SIG-M5 treated with dmso at 0.1 percent for 504 hours (cell line): ENCODE data around the gene CAMKK2.
A peak's percentile ranks its signal among the peaks of the same experiment; 100 is the strongest.
"Not testable (repeated sequence)": the region's sequence is repeated elsewhere in the genome, so short reads cannot be mapped to it uniquely, and the experiment has no call there.

Experiments
- DNase-seq: peaks from one replicate; lab custom pipeline; 2025; ENCODE audit not compliant: unreplicated experiment; lab: John Stamatoyannopoulos, UW

The CAMKK2 gene

DNA sequence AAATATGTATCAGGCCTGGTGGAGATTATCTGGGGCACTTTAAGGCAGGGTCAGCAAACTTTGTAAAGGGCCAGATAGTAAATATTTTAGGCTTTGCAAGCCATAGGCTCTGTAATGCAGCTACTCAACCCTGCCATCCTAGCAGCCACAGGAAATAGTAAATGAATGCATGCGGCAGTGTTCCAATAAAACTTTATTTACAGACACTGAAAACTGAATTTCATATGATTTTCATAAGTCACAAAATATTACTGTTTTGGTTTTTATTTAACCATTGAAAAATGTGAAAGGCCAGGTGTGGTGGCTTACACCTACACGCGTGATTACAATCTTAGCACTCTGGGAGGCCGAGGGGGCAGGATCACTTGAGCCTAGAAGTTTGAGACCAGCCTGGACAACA, 3.2 kb upstream of the CAMKK2 start:
- no peak for DNase-seq

DNA sequence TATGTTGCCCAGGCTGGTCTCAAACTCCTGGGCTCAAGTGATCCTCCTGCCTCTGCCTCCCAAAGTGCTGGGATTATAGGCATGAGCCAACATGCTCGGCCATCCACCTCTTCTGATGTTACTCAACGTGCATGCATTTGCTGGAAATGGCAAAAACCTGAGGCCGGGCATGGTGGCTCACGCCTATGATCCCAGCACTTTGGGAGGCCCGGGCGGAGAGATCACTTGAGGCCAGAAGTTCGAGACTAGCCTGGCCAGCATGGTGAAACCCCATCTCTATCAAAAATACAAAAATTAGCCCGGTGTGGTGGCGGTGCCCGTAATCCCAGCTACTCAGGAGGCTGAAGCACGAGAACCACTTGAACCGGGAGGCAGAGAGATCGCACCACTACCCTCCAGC, 1.9 kb upstream of the CAMKK2 start:
- DNase-seq = not testable (repeated sequence)

DNA sequence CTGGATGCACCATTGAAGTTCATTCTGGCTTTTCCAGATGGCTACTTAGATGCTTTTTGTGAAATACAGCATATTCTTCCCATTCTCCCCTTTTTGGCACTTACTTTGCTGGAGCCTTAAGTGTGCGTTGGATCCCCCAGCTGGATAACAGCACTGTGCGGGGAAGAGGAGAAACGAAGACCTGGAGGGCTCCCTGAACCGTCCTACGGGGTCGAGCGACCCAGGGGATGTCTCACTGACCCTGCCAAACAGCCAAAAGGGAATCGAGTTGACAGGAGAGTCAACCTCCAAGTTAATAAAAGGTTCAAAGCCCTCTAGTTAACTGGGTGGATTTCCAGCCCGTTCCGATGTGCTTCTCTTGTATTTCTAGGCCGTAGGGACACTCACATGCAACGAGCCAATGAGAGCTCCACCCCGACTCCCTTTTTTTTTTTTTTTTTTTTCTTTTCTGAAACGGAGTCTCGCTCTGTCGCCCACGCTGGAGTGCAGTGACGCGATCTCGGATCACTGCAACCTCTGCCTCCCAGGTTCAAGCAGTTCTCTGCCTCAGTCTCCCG, 1.0 kb upstream of the CAMKK2 start:
- peak; percentile 44 for DNase-seq

DNA sequence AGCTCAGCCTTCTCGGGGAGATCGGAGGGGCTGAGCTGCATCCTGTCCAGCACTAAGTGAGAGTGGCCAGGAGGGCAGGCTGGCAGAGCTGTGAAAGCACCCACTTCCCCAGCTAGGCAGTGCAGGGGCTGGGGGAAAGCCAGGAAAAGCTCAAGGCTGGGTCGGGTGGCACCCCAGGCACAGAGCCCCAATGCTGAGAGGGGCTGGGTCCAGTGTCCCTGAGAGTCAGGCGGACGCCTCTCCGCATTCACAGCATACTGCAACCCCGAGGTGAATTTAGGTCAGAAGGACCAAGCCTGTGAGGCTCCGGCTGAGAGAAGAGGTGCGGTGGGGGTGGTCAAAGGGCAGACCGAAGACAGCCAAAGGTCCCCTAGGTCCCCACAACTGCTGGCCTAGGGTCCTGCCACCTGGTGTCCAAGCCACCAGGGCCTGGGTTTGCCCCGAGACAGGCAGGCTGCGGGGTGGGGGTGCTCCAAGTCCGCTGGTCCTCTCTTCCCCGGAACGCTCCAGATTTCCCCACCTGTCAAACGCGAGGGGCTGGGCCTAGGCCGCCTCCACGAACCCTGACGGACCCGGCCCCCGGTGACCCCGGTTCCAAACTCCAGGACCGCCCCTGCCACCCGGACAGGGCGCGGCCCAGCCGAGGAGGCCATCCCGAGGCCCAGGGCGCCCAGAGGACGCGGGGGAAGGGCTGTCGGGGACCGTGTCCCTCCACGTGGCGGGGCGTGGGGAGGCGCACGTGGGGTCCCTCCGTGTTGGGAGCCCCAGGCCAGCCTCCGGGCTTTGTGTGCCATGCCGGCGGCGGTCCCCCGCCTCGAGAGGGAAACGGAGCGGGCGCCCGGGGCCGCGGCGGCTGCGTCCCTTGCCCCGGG, 527 bp downstream of the CAMKK2 start:
- DNase-seq = no peak

DNA sequence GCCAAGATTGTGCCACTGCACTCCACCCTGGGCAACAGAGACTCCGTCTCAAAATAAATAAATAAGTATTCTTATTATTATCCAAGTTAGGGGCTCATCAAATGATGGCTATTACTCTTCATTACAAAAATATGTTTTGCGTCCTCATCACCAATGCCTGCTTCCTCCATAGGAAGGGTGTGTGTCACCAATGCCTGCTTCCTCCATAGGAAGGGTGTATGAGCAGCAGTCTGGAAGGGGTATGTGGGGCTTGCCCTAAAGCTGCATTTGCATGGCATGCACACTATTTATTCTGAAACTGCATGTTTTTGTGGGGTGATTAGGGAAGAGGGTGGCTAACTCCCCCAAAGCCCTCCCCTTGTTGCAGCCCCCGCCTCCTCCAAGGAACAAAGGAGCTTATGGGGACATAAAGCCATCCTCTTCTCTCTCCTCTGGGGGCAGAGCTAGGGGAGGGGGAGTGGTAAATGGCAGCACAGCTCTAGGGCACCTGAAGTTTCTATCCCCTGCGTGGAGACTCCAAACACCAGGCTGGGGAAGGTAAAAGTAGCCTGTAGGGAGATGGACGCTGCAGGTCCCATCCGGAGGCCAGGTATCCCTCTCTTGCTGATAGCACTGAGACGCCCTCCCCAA, 1.3 kb downstream of the CAMKK2 start:
- peak; percentile 57 for DNase-seq

DNA sequence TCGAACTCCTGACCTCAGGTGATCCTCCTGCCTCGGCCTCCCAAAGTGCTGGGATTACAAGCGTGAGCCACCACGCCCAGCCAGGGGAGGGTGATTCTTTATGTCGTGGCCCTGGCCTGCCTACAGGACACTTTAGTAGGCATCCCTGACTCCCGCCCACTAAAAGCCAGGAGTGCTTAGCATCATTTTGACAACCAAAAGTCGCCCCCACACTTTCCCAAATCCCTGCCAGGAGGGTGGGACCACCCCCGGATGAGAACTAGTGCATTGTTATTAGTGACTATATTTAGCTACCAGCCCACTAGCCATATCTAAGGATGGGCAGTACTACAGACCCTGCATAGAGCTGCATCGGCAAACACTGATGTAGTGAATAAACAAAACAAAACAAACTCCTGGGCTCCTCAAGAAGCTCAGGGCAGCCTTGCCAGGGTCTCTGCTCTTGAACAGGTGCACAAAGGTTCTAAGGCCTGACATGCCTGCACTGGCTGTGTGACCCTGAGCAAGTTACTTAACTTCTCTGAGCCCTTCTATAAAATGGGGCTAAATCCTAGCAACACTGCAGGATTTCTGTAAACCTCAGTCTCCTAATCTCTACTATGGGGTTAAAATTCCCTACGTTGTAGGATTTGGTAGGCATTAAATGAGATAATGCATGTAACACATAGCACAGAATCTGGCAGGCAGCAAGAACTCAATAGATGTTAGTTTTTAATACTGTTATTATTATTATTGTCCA, 2.2 kb downstream of the CAMKK2 start:
- no peak for DNase-seq

DNA sequence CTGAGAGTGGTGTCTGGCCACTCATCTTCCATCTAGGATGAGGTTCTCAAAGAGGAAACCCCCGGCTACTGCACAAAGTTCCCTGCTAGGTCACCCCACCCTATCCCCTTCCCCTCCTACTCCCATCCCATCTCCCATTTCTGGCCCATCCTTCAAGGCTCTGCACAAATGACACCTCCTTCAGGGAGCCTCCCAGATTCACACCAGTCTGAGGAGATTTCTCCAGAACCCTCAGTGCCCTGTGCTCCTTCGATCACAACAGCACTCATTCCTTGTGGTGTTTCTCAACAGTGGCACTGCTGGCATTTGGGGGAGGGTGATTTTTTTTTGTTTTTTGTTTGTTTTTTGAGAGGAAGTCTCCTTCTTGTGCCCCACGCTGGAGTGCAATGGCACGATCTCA, 2.9 kb downstream of the CAMKK2 start:
- no peak for DNase-seq

DNA sequence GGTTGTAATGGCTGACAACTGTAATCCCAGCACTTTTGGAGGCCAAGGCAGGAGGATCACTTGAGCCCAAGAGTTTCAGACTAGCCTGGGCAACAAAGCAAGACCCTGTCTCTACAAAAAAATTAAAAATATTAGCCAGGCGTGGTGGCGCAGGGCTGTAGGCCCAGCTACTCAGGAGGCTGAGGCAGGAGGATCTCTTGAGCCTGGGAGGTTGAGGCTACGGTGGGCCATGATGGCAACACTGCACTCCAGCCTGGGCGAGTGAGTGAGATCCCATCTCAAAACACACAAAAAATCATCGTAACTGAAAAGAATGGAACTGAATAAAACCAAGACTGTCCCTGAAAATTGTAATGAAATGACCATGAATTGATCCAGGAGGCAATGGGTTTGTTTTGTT, 6.1 kb downstream of the CAMKK2 start:
- no peak for DNase-seq

DNA sequence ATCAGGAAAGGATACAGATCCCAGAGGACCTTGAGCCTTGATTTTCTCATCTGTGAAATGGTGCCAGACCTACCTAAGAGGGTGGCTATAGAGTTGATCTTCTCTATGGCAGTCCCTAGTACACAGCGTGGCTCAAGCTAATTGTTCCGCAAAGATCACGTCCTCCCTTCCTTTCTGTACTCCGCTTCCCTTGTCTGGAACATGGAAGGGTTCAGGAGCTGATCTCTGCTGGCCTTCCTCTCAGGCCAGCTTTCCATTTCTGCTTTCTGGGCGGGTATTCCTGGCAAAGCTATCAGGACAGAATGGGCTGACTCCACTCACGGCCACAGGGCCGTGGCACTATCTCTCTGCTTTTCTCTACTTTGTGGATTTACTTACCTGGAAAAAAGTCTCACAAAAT, 6.5 kb downstream of the CAMKK2 start:
- DNase-seq = no peak

DNA sequence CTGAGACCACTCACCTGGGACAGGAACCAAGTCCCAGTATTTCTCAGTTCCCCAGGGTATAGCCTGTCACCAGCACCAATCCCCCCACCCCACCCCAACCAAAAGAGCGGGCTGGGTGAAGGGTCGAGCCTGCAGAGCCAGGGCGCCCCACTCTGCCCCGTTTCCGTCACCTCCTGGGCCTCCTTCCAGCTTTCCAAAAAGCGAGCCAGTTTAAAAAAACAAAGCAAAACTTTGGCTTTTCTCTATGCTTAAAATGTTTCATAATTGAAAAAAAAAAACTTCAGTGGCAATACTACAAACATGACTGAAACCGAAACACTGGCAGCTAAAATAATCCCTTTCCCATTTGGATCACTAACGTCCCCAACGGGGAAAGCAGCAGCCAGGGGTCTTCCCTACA, 7.5 kb downstream of the CAMKK2 start:
- no peak for DNase-seq

DNA sequence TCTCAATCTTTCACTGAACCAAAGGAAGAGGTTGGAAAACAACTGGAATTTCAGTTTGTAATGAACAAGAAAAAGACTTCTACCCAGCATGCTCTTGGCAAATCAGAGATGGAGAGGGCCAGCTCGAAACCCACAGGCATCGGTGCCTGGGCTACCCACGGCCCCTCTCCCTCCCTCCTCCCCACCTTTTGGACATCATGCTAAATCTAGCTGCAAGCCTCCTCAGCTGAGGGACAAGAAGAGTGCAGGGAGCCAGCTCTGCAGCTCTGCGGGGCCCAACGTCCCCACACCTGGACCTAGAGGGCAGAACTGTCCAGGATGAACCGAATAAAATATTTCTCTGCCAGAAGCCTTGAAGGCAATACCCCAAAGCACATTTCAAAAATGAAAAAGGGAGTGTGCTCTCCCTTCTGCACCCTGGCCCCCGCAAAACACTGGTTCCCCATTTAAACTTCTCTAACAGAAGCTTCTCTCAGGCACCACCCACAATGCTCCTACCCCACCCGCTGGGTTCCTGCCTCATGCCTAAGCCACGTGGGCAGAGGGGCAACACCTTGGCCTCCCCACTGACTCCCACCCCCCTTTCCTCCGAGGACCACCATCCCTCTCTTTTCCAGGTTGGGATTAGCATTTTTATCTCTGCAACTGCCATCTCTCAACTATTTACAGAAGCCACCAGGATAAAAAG, 8.2 kb downstream of the CAMKK2 start:
- DNase-seq = peak; percentile 71

DNA sequence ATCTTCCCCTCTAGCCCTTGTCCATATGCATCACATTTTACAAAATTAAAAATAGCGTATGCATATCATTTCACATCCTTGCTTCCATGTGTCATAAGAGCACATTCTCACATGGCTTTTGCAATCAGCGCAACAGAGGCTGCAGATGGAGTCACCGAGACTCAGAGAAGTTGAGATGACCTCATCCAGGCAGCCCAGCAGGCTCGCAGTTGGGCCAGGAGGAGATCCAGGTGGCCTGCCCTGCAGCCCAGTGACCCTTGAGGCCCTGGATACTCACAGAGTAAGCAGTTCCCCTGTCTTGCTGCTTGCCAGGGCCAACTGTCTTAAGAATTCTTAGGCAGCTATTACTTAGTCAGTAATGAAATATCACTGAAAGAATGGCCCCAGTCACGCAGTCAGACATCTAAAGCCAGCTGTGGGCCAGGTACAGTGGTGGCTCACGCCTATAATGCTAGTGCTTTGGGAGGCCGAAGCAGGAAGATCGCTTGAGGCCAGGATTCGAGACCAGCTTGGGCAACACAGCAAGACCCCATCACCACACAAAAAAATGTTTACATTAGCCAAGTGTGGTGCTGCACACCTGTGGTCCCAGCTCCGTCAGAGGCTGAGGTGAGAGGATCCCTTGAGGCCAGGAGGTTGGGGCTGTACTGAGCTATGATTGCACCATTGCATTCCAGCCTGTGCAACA, 9.1 kb downstream of the CAMKK2 start:
- no peak for DNase-seq

DNA sequence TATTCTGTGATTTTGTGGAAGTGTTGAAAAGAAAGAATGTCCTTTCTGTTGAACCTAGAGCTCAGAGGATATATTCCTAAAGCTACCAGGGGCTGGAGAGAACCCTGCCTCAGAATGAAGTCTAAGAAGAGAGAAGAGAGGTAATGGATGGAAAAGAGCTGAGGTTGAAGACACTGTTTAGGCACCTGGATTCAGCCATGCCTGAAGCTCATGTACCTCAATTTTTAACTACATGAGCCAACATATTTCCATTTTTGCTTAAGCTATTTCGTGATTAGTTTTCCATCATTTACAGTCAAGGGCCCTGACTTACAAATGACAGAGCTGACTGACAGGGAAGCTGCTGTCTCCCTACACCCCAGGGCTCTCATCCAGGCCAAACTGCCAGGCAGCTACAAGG, 10.7 kb downstream of the CAMKK2 start:
- no peak for DNase-seq

DNA sequence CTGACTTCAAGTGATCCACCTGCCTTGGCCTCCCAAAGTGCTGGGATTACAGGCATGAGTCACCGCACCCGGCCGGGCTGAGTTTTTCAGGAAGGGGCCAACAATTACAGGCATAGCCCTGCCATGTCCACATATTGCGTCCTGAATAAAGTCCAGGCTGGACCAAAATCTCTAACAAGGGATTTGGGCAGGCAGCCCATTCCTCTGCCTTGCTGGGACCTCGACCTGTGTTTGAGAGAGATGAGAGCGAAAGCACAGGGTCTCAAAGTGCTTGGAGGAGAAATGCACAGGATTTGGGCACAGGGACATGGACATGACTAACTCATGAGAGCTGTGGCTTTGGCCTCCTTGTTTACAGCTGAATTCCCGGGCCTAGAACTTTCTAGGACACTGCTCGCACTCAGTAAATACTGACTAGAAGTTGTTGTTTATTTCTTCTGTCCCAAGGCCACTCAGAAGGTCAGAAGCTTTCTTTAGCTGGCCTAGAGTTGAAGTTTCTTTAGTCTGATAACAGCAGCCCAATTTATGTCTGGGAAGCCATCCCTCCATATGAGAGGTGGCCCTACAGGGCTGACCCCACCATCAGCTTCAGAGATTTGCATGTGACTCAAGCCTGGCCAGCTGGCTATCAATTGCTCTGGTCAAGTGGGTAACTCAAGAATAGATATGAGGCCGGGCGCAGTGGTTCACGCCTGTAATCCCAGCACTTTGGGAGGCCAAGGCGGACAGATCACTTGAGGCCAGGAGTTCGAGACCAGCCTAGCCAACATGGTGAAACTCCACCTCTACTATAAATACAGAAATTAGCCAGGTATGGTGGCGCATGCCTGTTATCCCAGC, 11.7 kb downstream of the CAMKK2 start:
- no peak for DNase-seq

DNA sequence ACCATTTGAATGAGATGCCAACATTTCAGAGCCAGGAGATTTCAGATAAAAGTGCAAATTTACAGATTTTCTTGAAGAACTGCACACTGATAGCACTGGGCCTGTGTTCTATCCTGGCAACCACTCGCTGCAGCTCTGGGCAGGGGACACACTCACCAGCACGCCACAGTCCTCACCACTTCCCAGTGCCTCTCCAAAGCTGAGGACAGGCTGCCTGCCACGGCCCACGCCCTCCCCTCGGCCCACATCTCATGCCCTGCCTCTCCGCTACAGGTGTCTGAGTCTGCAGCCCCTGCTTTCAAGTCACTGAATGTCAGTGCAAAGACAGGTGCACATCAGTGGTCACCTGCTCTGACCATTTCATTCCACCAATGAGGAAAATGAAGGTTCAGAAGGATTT, 12.7 kb downstream of the CAMKK2 start:
- DNase-seq = no peak

DNA sequence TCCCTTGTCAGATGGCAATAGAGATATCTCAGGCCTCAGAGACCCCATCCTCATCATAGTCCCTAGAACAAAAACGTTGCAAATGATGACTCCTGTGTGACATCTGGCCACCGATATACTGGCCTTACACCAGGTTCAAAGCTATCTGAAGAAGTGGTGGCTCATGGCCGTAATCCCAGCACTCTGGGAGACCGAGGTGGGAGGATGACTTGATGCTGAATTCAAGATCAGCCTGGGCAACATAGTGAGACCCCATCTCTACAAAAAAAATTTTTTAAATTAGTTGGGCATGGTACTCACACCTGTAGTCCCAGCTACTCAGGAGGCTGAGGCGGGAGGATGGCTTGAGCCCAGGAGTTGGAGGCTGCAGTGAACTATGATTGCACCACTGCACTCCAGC, 13.1 kb downstream of the CAMKK2 start:
- DNase-seq = no peak

DNA sequence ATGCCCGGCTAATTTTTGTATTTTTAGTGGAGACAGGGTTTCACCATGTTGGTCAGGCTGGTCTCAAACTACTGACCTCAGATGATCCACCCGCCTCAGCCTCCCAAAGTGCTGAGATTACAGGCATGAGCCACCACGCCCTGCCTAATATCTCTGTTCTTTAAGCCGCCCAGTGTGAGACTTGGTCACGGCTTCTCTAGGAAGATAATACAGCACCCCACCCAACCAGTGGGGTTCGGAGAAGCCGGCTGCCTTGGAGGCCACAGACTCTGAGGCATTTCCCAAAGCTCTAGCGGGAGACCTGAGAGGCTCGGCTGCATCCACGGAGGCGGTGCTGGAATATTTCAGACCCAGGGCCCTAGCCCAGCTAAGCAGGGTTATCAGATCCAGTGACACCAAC, 13.6 kb downstream of the CAMKK2 start:
- DNase-seq = not testable (repeated sequence)

DNA sequence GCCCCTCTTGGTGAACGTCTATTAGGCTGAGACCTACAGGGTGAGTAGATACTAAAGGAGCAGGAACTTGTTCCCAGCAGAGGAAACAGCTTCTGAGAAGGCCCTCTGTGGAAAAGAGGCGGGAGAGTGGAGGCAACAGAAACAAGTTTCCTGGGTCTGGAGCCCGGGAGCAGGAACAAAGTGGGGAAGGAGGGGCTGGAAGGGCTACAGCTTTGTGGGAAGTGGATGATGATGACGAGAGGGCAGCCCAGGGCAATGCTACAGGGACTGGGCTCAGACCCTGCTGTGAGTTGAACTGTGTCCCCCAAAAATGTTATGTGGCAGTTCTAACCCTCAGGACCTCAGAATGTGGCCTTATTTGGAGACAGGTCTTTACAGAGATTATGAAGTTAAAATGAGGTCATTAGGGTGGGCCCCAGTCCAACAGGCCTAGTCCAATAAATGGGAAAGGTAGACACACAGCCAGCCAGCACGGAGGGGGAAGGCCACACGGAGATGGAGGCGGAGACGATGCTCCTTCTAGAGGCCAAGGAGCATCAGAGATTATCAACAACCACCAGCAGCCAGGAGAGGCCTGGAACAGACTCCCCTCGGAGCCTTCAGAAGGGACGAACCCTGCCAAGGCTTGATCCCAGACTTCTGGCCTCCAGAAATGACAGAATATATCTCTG, 14.3 kb downstream of the CAMKK2 start:
- no peak for DNase-seq

DNA sequence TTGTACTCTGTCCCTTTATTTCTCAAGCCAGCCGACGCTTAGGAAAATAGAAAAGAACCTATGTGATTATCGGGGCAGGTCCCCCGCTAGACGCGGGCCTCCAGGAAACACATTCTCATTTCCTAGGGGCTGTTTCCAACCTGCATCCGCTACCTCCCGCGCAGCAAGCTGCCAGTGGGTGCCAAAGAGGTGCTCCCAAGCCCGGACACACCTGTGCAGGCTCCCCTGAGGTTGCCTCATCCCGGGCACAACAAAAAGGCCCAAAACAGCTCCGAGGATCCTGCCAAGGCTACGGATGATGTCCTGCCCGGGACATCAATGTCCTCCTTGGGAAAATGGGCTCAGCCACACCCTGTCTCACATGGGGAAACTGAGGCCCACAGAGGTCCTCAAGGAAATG, 15.4 kb downstream of the CAMKK2 start:
- DNase-seq = not testable (repeated sequence)
